GM12874 (cell line): ENCODE measurements around the gene MED12.

Experiments
- CTCF ChIP-seq: IDR thresholded peaks from 2 replicates; pipeline ENCODE4 v1.5.1; 2011; ENCODE audit warnings: low read depth, mild to moderate bottlenecking, control low read depth, low read length, moderate library complexity; ENCODE audit not compliant: insufficient read depth

MED12 gene

GRCh38 chrX:71100581-71101505 lies 17.6 kb upstream of the MED12 start:
- TF ChIP-seq CTCF, result 0 out of 2 replicates have a peak, but pooled peaks have one; percentile 4

GRCh38 chrX:71102292-71102691 lies 16.1 kb upstream of the MED12 start:
- no peak for TF ChIP-seq CTCF

GRCh38 chrX:71103110-71103983 lies 15.0 kb upstream of the MED12 start:
- no peak for TF ChIP-seq CTCF

- TF ChIP-seq CTCF, result no peak
These were observed 12.8 kb upstream of the MED12 start for GRCh38 chrX:71105628-71106027.

GRCh38 chrX:71106427-71106826 lies 12.0 kb upstream of the MED12 start, which contains the start of gene CXorf65:
CXorf65 (minus strand) TSS chrX:71106740; CDS start chrX:71106556, 184 bp downstream.
- no peak for TF ChIP-seq CTCF

GRCh38 chrX:71107245-71107644 lies 11.2 kb upstream of the MED12 start:
- TF ChIP-seq CTCF, result no peak

- no peak for TF ChIP-seq CTCF
These were observed 10.5 kb upstream of the MED12 start for GRCh38 chrX:71107762-71108360.
